ENCODE measurements around the gene UBE2U. TPM values are rescaled to one million over a fixed set of nuclear protein-coding genes. Genes with fewer than 3 reads are reported as not detected.

Gene UBE2U
- total RNA-seq, 1 experiment from 2014 or later: not detected

- Histone ChIP-seq H3K4me3 (no peak overlapping the region), H3K9me3 (no peaks in the 10 kb centered on the region; the same call in 1 of the 2 replicates), H3K36me3 (no peaks in the 10 kb centered on the region), H3K27me3 (no peaks in the 10 kb centered on the region)
- DNase-seq: peak; percentile 69
Measured at GRCh38 chr1:64183395-64184002, 19.9 kb upstream of the UBE2U start.

DNA sequence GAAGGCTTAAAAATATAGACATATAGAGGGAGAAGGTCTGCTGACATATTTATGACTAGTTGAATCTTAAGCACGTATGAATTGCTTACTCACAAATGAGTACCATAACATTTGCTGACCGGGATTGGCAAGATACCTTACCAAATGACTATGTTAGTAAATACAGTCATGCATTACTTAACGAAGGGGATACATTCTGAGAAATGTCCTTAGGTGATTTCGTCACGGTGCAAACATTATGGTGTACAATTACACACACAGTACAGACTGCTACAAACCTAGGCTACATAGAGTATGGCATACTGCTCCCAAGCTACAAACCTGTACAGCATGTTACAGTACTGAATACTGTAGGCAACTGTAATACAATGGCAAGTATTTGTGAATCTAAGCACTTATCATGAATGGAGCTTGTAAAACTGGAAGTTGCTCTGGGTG is 19.4 kb upstream of the UBE2U start:
- Histone ChIP-seq H3K36me3 (no peaks in the 10 kb centered on the region), H3K9me3 (no peaks in the 10 kb centered on the region), H3K27me3 (no peaks in the 10 kb centered on the region), H3K4me3 (no peak overlapping the region)
- DNase-seq: peak; percentile 39

DNA sequence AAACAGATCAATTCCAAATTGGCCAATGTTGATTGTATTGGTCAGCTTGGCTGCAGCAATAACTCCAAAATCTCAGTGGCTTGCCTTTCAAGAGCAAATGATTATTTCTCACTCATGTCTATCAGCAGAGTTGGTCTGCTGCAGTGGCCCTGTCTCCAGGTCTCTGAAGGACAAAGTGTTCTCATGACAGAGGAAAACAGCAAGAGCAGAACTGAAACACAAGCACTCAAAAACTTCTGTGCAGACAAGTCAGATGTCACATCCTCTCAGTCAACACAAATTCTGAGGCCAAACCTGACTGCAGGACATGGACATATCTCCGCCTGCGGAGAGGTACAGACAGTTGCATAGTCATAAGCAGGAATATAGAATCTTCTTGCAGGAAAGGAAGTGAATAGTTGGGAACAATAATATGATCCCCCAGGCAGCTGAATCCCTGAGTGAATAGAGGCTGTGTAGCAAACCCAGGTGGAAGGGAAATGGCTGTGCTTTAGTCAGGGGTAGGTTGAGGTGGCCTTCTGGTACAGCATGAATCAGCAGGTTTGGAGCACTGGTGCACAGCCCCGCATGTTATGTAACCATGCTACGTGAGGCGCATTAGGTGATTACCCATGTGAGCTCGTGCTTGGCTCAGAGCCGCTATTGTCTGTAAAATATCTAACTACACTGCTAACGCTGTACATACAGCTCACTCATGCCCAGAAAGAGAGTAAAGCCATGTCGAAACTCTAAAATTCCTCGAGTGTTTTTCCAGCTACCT is 17.1 kb upstream of the UBE2U start:
- Histone ChIP-seq H3K36me3 (no peaks in the 10 kb centered on the region), H3K27me3 (no peaks in the 10 kb centered on the region), H3K9me3 (no peaks in the 10 kb centered on the region), H3K4me3 (no peak overlapping the region)
- DNase-seq: no peak

DNA sequence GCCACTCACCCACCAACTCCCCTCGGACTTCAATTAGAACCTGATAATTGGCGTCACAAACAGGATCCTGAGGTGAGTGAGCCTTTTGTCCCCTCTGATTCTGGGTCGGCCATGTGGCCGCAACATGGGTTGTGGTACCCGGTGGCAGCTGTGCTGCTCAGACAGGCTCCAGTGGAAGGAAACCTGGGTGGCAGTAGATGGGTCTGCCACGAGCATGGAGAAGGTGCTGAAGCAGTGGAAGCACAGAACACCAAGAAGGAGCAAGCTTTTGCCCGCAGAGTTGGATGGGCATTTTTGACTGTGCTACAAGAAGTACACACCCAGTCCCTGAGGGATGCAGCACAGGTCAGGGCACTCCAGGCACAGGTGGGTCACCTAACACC is 16.5 kb upstream of the UBE2U start:
- Histone ChIP-seq H3K36me3 (no peaks in the 10 kb centered on the region), H3K27me3 (no peaks in the 10 kb centered on the region), H3K4me3 (no peak overlapping the region), H3K9me3 (no peaks in the 10 kb centered on the region)
- no peak for DNase-seq

- Histone ChIP-seq H3K4me3 (no peak overlapping the region), H3K9me3 (no peaks in the 10 kb centered on the region), H3K27me3 (no peaks in the 10 kb centered on the region), H3K36me3 (no peaks in the 10 kb centered on the region)
- no peak for DNase-seq
Measured at GRCh38 chr1:64187646-64188045, 15.8 kb upstream of the UBE2U start.

DNA sequence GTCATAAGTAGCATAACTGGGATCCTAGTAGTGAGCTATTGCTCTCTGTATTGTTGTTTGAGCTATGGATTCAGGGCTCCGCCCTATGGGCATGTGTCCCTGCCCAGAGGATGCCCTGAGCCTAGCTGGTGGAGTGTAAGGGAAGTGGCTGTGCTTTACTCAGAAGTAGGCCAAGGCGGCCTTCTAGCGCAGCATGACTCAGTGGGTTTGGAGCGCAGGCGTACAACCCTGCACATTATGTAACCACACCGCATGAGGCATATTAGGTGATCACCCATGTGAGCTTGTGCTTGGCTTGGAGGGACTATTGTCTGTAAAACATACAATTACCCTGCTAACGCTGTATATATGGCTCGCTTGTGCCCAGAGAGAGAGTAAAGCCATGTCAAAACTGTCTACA is 11.1 kb upstream of the UBE2U start:
- no peak for DNase-seq
- H3K9me3 ChIP-seq: no peaks in the 10 kb centered on the region
- H3K36me3 ChIP-seq: no peaks in the 10 kb centered on the region
- H3K27me3 ChIP-seq: no peaks in the 10 kb centered on the region
- H3K4me3 ChIP-seq: no peak overlapping the region

DNA sequence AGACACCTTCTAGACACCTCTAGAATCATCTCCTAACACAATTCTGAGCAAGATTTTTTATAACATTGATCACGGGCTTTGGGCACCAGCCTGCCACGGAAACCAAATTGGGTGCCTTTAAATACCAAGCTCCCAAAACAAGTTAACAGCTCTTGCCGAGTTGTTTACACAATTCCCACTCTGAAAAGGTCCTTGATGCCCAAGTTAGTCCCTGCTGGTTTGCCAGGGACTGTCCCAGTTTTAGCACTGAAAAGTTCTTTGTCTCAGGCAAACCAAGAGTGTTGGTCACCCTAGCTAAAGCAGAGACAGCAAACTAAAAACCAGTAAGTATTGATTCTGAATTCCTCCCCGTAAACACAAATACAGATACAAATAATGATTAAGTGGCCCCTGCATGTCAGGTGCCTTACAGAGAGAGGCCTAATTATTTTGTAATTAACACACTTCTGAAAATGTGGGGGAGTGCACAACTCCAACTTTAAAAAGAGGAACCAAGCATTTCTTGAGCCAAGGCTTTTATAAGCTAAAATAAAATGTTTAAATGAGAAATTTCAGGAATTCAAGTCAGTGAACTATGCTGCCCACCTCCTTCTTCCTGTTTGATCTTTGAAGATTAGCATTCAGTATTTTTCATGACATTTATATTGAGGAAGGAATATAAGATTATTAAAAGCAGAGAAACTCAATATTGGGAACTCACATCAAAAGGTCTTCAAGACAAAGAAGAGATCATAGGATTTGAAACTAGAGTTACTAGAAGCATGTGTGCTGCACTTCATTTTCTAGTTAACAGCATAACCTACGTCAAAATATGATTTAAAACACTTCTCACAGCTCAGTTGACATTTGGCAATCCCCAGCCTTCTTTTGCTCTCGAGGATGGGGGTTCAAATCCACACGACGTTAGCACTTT is 9.0 kb upstream of the UBE2U start:
- no peak for DNase-seq
- no peak overlapping the region for H3K4me3 ChIP-seq

GRCh38 chr1:64195081-64195395 is 8.4 kb upstream of the UBE2U start:
- H3K27me3 ChIP-seq: no peaks in the 10 kb centered on the region
- no peaks in the 10 kb centered on the region for H3K9me3 ChIP-seq
- H3K4me3 ChIP-seq: no peak overlapping the region
- H3K36me3 ChIP-seq: no peaks in the 10 kb centered on the region
- no peak for DNase-seq

More for the DNA sequence above, 9.0 kb upstream of the UBE2U start:
- H3K27me3 ChIP-seq: no peaks in the 10 kb centered on the region
- no peaks in the 10 kb centered on the region for H3K9me3 ChIP-seq
- H3K36me3 ChIP-seq: no peaks in the 10 kb centered on the region

GRCh38 chr1:64196074-64196870 is 7.2 kb upstream of the UBE2U start:
- H3K27me3 ChIP-seq: no peaks in the 10 kb centered on the region
- H3K4me3 ChIP-seq: no peak overlapping the region
- no peaks in the 10 kb centered on the region for H3K36me3 ChIP-seq
- no peaks in the 10 kb centered on the region for H3K9me3 ChIP-seq
- DNase-seq: no peak

GRCh38 chr1:64197076-64197475 is 6.3 kb upstream of the UBE2U start:
- no peak for DNase-seq
- Histone ChIP-seq H3K27me3 (no peaks in the 10 kb centered on the region), H3K36me3 (no peaks in the 10 kb centered on the region), H3K9me3 (no peaks in the 10 kb centered on the region), H3K4me3 (no peak overlapping the region)

DNA sequence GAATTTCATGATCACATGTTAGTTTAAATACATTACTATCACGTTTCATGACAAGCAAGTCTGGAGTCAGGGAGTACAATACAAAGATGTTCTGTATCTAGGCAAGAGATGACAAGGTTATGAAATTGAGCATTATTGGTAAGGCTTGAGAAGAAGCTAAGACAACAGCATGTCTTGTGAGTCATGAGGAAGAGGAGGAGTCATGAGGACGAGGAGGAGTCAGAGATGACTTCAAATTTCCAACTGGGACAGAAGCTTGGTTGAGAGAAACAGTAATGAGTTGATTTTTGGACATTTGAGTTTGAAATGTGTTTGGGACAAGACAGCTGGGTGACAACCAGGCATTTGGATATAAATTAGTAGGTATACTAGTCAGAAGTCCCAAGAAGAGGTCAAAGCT is 4.3 kb upstream of the UBE2U start:
- no peak for DNase-seq
- H3K9me3 ChIP-seq: no peaks in the 10 kb centered on the region
- no peak overlapping the region for H3K4me3 ChIP-seq

DNA sequence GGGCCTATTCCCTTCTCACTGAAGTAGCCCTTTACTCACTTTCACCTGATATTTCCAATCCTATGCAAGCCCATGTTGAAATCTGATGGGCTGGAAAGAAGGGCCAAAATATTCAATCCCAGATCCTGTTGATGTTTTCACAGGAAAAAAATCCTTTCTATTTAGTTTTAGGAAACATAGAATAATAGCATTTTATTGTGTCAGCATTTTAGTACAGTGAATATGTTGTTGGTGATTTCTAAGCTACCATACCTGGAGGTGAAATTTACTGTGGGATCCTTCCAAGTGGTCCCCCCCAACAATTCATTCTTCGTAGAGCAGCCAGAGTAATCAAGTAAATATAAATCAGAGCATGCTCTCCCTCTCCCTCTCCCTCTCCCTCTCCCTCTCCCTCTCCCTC is 3.4 kb upstream of the UBE2U start:
- H3K4me3 ChIP-seq: no peak overlapping the region
- H3K9me3 ChIP-seq: no peaks in the 10 kb centered on the region
- H3K27me3 ChIP-seq: no peaks in the 10 kb centered on the region
- DNase-seq: no peak
- H3K36me3 ChIP-seq: no peaks in the 10 kb centered on the region

More for the DNA sequence above, 4.3 kb upstream of the UBE2U start:
- Histone ChIP-seq H3K27me3 (no peaks in the 10 kb centered on the region), H3K36me3 (no peaks in the 10 kb centered on the region)

DNA sequence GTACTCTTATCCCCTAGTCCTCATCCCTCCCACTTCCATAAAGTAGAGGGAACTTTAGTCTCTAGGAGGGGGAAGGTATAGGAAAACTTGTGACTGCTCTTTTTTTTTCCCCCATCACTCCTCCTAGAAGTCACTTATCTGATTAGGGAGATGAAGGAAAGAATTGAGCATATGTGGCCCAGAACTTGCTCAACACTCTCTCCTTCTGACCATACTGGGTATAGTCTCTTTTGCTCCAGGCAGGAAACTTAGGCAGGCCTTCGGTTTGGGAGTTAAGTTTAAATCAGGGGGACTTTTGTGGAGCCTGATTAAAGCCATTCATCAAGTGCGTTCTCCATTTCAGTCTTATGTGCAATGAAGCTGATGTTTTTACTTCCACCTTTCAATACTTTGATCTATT is 5.8 kb downstream of the UBE2U start:
- no peak for DNase-seq
- Histone ChIP-seq H3K4me3 (no peak overlapping the region), H3K27me3 (no peaks in the 10 kb centered on the region), H3K36me3 (no peaks in the 10 kb centered on the region), H3K9me3 (no peaks in the 10 kb centered on the region)

DNA sequence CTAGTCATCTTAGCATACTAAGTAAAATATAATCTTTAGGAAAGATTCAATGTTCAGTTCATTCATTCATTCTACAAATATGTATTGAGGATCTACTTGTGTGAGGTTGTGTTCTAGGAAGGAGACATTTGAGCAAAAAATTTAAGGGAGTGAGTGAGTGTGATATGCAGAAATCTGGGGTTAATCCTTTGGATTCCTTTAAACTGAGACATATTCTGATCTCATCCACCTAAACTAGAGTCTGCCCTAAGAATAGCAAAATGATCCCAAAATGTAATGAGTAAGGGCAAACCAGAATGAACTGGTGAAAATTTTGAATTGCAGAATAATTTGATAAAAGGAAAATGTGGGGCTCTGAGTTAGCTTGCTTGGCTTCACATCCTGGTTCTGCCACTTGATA is 8.6 kb downstream of the UBE2U start:
- H3K4me3 ChIP-seq: no peak overlapping the region
- H3K9me3 ChIP-seq: no peaks in the 10 kb centered on the region
- no peaks in the 10 kb centered on the region for H3K27me3 ChIP-seq
- no peak for DNase-seq
- no peaks in the 10 kb centered on the region for H3K36me3 ChIP-seq

GRCh38 chr1:64215576-64215975 is 12.2 kb downstream of the UBE2U start:
- Histone ChIP-seq H3K4me3 (no peak overlapping the region), H3K36me3 (no peaks in the 10 kb centered on the region), H3K27me3 (no peaks in the 10 kb centered on the region), H3K9me3 (no peaks in the 10 kb centered on the region)
- no peak for DNase-seq

GRCh38 chr1:64220241-64220640 is 16.8 kb downstream of the UBE2U start:
- Histone ChIP-seq H3K36me3 (no peaks in the 10 kb centered on the region), H3K9me3 (no peaks in the 10 kb centered on the region), H3K4me3 (no peak overlapping the region), H3K27me3 (no peaks in the 10 kb centered on the region)
- DNase-seq: no peak

Data from MG63 (cell line).